ENCODE results near the gene TFE3. TPM values are rescaled to one million over a fixed set of nuclear protein-coding genes. Genes with fewer than 3 reads are reported as not detected.

TFE3 gene
- total RNA-seq, 1 experiment from 2014 or later, result 59.8 TPM

- no peaks in the 10 kb centered on the region for H3K79me2 ChIP-seq (ENCODE audit: insufficient read depth, low read length)
- no peak overlapping the region for H3K27ac ChIP-seq (ENCODE audit: insufficient read length, low read depth, low read length)
- H3K23ac ChIP-seq (ENCODE audit: insufficient read length, low read depth, low read length), result no peak overlapping the region
- peaks cover 4 to 14% of the 10 kb centered on the region in 2 experiments; a peak in 3 of 4 replicates for H3K4me1 Mint-ChIP-seq
- no peak overlapping the region for H3K4me3 Mint-ChIP-seq
- H4K91ac ChIP-seq (ENCODE audit: insufficient read length, low read depth, low read length), result no peak overlapping the region
- no peaks in the 10 kb centered on the region for H3K9me3 ChIP-seq (ENCODE audit: control insufficient read depth, low read depth, low read length)
- H2AFZ ChIP-seq (ENCODE audit: low read length), result no peak overlapping the region
- peaks cover 8% of the 10 kb centered on the region for H3K23me2 ChIP-seq (ENCODE audit: insufficient read length, low read depth, low read length, poor library complexity, severe bottlenecking)
- H4K20me1 ChIP-seq (ENCODE audit: control insufficient read depth, insufficient read depth, insufficient read length), result no peaks in the 10 kb centered on the region
- H3K4me2 ChIP-seq (ENCODE audit: insufficient read depth, insufficient read length, low read length), result no peak overlapping the region
- H3K27me3 Mint-ChIP-seq (ENCODE audit: low read depth), result no peaks in the 10 kb centered on the region
- H3K4ac ChIP-seq (ENCODE audit: low read depth, low read length), result no peak overlapping the region
- no peak overlapping the region for H2AK5ac ChIP-seq (ENCODE audit: insufficient read length, low read length)
- H3K9ac ChIP-seq (ENCODE audit: extremely low read depth, insufficient read length, low read length), result no peak overlapping the region
- no peak overlapping the region for H2BK5ac ChIP-seq (ENCODE audit: insufficient read length, low read length)
- no peaks in the 10 kb centered on the region for H3K79me1 ChIP-seq (ENCODE audit: insufficient read depth, low read depth, low read length, poor library complexity, severe bottlenecking)
- H3K27ac Mint-ChIP-seq, result no peak overlapping the region
- H2BK12ac ChIP-seq (ENCODE audit: insufficient read length, low read depth, low read length), result no peak overlapping the region
- H3K27me3 ChIP-seq (ENCODE audit: insufficient read depth, low read length), result no peaks in the 10 kb centered on the region
- peaks cover 4 to 21% (median 9%) of the 10 kb centered on the region in 3 experiments; a peak in 5 of 7 replicates for H3K36me3 Mint-ChIP-seq (ENCODE audit: insufficient read depth in 1 of 3, low read depth in 3 of 3)
- no peak for TF ChIP-seq CTCF (conservative IDR thresholded peaks at IDR 0.05)
- no peak overlapping the region for H3T11ph ChIP-seq (ENCODE audit: low read length)
- no peak overlapping the region for H4K5ac ChIP-seq (ENCODE audit: insufficient read length, low read depth, low read length)
- no peak for DNase-seq
- H3K4me1 ChIP-seq (ENCODE audit: insufficient read depth, low read length), result no peaks in the 10 kb centered on the region
- no peak overlapping the region for H2BK120ac ChIP-seq (ENCODE audit: low read depth, low read length, poor library complexity, severe bottlenecking)
- no peak overlapping the region for H4K8ac ChIP-seq (replicated peaks; ENCODE audit: insufficient read length, low read depth, low read length)
- no peak overlapping the region for H2BK15ac ChIP-seq (ENCODE audit: low read depth, low read length)
- no peak overlapping the region for H2BK20ac ChIP-seq (ENCODE audit: low read depth, low read length, poor library complexity, severe bottlenecking)
- H3K9me3 Mint-ChIP-seq, result peaks cover 61 to 65% of the 10 kb centered on the region in 2 experiments
- no peak overlapping the region for H3K56ac ChIP-seq (ENCODE audit: insufficient read length, low read depth, low read length)
- no CpG with 5 or more reads among the region's 5 CpGs for WGBS (ENCODE audit: extremely low coverage, insufficient read length, low lambda C conversion rate)
- no peak overlapping the region for H3K18ac ChIP-seq (ENCODE audit: insufficient read length, low read depth, low read length)
- no peak overlapping the region for H3K14ac ChIP-seq (ENCODE audit: insufficient read depth, low read length)
Observed at GRCh38 chrX:49077941-49078340, 34.8 kb upstream of the TFE3 start.

Data from H9 (cell line).